Measurements from ENCODE around the gene NT5C3A. TPM values are rescaled to one million over a fixed set of nuclear protein-coding genes. Genes with fewer than 3 reads are reported as not detected.

NT5C3A gene
- total and polyA plus RNA-seq, 9 of the 15 experiments (the other 6 are each of a cell fraction or from before 2014, with no cell fraction given), result 18.6 to 60.1 (median 40.0) TPM

DNA sequence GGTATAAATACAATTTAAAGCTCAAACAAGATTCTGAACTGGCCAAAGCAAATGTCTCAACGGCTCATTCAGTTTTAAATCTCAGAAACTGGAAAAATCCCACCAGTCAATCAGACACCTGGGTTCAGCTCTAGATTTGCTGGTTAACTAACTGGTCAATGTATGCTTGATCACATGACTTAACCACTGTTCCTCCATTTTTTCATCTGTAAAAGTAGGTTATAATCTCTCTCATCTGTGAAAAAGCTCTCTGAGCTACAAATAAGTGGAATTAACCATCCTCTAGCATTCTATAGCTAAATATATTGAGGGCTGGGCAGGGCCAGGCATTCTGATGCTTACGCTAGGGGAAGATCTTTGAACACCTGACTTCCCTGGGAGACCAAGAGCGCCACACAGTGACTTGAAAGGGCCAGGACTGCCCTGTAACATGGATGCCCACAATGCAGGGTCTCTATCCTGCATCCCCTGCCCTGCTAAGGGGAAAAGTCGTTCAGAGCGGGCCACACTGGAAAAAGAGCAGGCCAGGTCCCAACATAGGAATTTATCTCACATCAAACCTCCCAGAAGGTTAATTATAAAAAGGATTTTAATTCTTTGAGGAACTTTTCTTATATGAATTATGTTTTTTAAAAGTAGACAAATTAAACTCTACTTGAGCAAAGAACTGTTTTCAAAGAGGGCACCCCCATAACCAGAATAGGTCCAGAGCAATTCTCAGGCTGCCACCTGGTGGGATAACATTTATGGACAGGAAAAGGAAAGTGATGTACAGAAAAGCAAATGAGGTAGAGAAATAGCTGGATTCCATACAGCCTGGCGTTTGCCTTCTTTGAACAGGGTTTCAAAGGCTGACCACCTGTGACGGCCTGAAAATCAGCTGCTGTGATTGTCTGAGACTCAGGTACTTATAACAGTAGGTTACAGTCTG lies 44.8 kb upstream of the NT5C3A start:
- Histone ChIP-seq H2AFZ (ENCODE audit: low read depth, low read length) (no peak overlapping the region), H3K27ac (ENCODE audit: extremely low read depth, low read depth, low read length) (no peak overlapping the region), H3K36me3 (ENCODE audit: control insufficient read depth, insufficient read depth, low read length) (peaks cover 25% of the 10 kb centered on the region), H3K9me1 (ENCODE audit: control insufficient read depth, insufficient read depth, low read length) (no peaks in the 10 kb centered on the region), H3K9ac (ENCODE audit: insufficient read depth in 1 of 2, low read depth in 2 of 2, low read length in 2 of 2) (peak overlapping the region in 1 of 2 experiments; percentile 80; a peak in 1 of 4 replicates), H3K4me2 (ENCODE audit: insufficient read depth, low read length) (peak overlapping the region; percentile 88), H4K20me1 (replicated peaks; ENCODE audit: control insufficient read depth, insufficient read depth, low read length) (peaks cover 12% of the 10 kb centered on the region; the same call in 1 of the 2 replicates), H3K9me3 (replicated peaks; ENCODE audit: control insufficient read depth, insufficient read depth, low read depth, low read length) (no peaks in the 10 kb centered on the region), H3K4me1 (replicated peaks in 1 of 2; ENCODE audit: control insufficient read depth in 2 of 2, insufficient read depth in 2 of 2, low read length in 2 of 2) (peaks cover 10 to 11% of the 10 kb centered on the region in 2 experiments; a peak in 4 of 5 replicates), H3K27me3 (ENCODE audit: control insufficient read depth in 2 of 2, insufficient read depth in 2 of 2, low read length in 2 of 2) (no peaks in the 10 kb centered on the region), H3K4me3 (peak overlapping the region; percentile 99), H3K79me2 (ENCODE audit: control insufficient read depth, insufficient read depth, low read length) (peaks cover 67% of the 10 kb centered on the region)
- in situ Hi-C loops (cut with MboI), result no loop called here
- intact Hi-C loops (cut with micrococcal nuclease), result loop anchor here (1.0 kb wide), 2 partner anchors 261 to 342 kb away; no protein-coding TSS in a partner anchor
- ChIA-PET CTCF (ENCODE audit: low intra/inter-chr PET ratio) (interaction anchor here (0.7 to 1.6 kb wide), 5 partner anchors 261 to 893 kb away, joined by 3 to 5 read pairs (median 4); no protein-coding TSS in a partner anchor), POLR2A (interaction anchor here (0.6 to 1.0 kb wide), 3 partner anchors 45 to 150 kb away, joined by 3 to 4 read pairs (median 3); partner anchors contain the start of genes FKBP9 and NT5C3A)
- peak in 2 of 4 experiments; percentile 28 to 64 for DNase-seq (ENCODE audit: extremely low read depth in 1 of 4, low spot score in 3 of 4)
- WGBS (ENCODE audit: insufficient coverage, low coverage, missing lambda C conversion rate), result 52% methylated on average over 7 of the region's 7 CpGs
- peak; percentile 80 for FAIRE-seq
- no TSS peak for BruUV-seq (replicated peaks)
- ATAC-seq, result peak; percentile 62
- no peak for TF ChIP-seq HOXB6 (CRISPR knock-in tag; IDR thresholded peaks at IDR 0.05; ENCODE audit: borderline replicate concordance)
- TF ChIP-seq CBX2 (IDR thresholded peaks at IDR 0.05; ENCODE audit: insufficient read depth, low read length, poor library complexity, severe bottlenecking), result no peak
- 0 out of 2 replicates have a peak, but pooled peaks have one; percentile 22 for TF ChIP-seq USF1 (CRISPR knock-in tag; IDR thresholded peaks at IDR 0.05)
- no peak for TF ChIP-seq POLR2AphosphoS5 (IDR thresholded peaks at IDR 0.05; ENCODE audit: control insufficient read depth, insufficient read depth, low read depth, low read length)
- peak; percentile 39; the same call in 1 of the 2 replicates for TF ChIP-seq ZBTB33 (CRISPR knock-in tag; IDR thresholded peaks at IDR 0.05)
- peak; percentile 66 to 73 for TF ChIP-seq RAD21 (CRISPR knock-in tag; conservative IDR thresholded peaks at IDR 0.05 in 1 of 2, IDR thresholded peaks at IDR 0.05 in 1 of 2)
- TF ChIP-seq, protein P1, sequence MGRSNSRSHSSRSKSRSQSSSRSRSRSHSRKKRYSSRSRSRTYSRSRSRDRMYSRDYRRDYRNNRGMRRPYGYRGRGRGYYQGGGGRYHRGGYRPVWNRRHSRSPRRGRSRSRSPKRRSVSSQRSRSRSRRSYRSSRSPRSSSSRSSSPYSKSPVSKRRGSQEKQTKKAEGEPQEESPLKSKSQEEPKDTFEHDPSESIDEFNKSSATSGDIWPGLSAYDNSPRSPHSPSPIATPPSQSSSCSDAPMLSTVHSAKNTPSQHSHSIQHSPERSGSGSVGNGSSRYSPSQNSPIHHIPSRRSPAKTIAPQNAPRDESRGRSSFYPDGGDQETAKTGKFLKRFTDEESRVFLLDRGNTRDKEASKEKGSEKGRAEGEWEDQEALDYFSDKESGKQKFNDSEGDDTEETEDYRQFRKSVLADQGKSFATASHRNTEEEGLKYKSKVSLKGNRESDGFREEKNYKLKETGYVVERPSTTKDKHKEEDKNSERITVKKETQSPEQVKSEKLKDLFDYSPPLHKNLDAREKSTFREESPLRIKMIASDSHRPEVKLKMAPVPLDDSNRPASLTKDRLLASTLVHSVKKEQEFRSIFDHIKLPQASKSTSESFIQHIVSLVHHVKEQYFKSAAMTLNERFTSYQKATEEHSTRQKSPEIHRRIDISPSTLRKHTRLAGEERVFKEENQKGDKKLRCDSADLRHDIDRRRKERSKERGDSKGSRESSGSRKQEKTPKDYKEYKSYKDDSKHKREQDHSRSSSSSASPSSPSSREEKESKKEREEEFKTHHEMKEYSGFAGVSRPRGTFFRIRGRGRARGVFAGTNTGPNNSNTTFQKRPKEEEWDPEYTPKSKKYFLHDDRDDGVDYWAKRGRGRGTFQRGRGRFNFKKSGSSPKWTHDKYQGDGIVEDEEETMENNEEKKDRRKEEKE (IDR thresholded peaks at IDR 0.05; ENCODE audit: borderline replicate concordance in 1 of 2, control insufficient read depth in 1 of 2, low read depth in 2 of 2, low read length in 1 of 2), result no peak
- TF ChIP-seq RUNX1 (IDR thresholded peaks at IDR 0.05; ENCODE audit: low read depth), result no peak
- TF ChIP-seq, protein P2, sequence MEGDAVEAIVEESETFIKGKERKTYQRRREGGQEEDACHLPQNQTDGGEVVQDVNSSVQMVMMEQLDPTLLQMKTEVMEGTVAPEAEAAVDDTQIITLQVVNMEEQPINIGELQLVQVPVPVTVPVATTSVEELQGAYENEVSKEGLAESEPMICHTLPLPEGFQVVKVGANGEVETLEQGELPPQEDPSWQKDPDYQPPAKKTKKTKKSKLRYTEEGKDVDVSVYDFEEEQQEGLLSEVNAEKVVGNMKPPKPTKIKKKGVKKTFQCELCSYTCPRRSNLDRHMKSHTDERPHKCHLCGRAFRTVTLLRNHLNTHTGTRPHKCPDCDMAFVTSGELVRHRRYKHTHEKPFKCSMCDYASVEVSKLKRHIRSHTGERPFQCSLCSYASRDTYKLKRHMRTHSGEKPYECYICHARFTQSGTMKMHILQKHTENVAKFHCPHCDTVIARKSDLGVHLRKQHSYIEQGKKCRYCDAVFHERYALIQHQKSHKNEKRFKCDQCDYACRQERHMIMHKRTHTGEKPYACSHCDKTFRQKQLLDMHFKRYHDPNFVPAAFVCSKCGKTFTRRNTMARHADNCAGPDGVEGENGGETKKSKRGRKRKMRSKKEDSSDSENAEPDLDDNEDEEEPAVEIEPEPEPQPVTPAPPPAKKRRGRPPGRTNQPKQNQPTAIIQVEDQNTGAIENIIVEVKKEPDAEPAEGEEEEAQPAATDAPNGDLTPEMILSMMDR (IDR thresholded peaks at IDR 0.05 in 2 of 3, conservative IDR thresholded peaks at IDR 0.05 in 1 of 3; ENCODE audit: insufficient read depth in 2 of 3, low read depth in 1 of 3, low read length in 3 of 3), result peak; percentile 52 to 69 (median 64)
